ENCODE measurements around the gene RPS10. TPM values are rescaled to one million over a fixed set of nuclear protein-coding genes. Genes with fewer than 3 reads are reported as not detected.

RPS10 gene
- polyA plus RNA-seq, 3 donors from 2014 or later: 683 to 2,037 (median 891) TPM

GRCh38 chr6:34393966-34394305, 31.9 kb downstream of the RPS10 start:
- Mint-ChIP-seq H3K27me3 (ENCODE audit: low read depth in 3 of 3) (peaks cover 0 to 3% (median 2%) of the 10 kb centered on the region in 3 donors), H3K4me3 (peak overlapping the region in 2 of 5 donors; percentile 61 to 84), H3K9me3 (peaks cover 0 to 7% (median 0%) of the 10 kb centered on the region in 6 donors), H3K4me1 (peaks cover 13 to 17% of the 10 kb centered on the region in 2 donors), H3K27ac (peak overlapping the region in 5 of 6 donors; percentile 48 to 92 (median 61)), H3K36me3 (no peaks in the 10 kb centered on the region)
- no peak for DNase-seq

GRCh38 chr6:34393191-34393965, 32.5 kb downstream of the RPS10 start:
- Mint-ChIP-seq H3K4me3 (peak overlapping the region in 2 of 5 donors; percentile 61 to 96), H3K27me3 (ENCODE audit: low read depth in 3 of 3) (peaks cover 0 to 3% (median 2%) of the 10 kb centered on the region in 3 donors), H3K4me1 (peaks cover 13 to 17% of the 10 kb centered on the region in 2 donors), H3K36me3 (no peaks in the 10 kb centered on the region), H3K27ac (peak overlapping the region; percentile 85 to 96 (median 92)), H3K9me3 (peaks cover 0 to 7% (median 0%) of the 10 kb centered on the region in 6 donors)
- no peak for DNase-seq

- Mint-ChIP-seq H3K36me3 (no peaks in the 10 kb centered on the region), H3K4me1 (peaks cover 13 to 17% of the 10 kb centered on the region in 2 donors), H3K4me3 (peak within 1 kb of the TSS in 2 of 5 donors; percentile 61 to 96), H3K27me3 (ENCODE audit: low read depth in 3 of 3) (peaks cover 0 to 3% (median 2%) of the 10 kb centered on the region in 3 donors), H3K27ac (peak within 1 kb of the TSS; percentile 85 to 96 (median 92)), H3K9me3 (peaks cover 0 to 7% (median 0%) of the 10 kb centered on the region in 6 donors)
- DNase-seq: peak; percentile 95 to 96 (median 95)
These were observed 33.2 kb downstream of the RPS10 start, which contains the start of gene NUDT3 for GRCh38 chr6:34392497-34393190. Gene NUDT3 (minus strand): TSS chr6:34392669. CDS start chr6:34392362, 307 bp downstream.

GRCh38 chr6:34391786-34392496, 33.9 kb downstream of the RPS10 start:
- Mint-ChIP-seq H3K36me3 (no peaks in the 10 kb centered on the region), H3K27me3 (ENCODE audit: low read depth in 3 of 3) (peaks cover 0 to 3% (median 2%) of the 10 kb centered on the region in 3 donors), H3K4me1 (peaks cover 13 to 17% of the 10 kb centered on the region in 2 donors), H3K9me3 (peaks cover 0 to 7% (median 0%) of the 10 kb centered on the region in 6 donors), H3K4me3 (no peak overlapping the region), H3K27ac (peak overlapping the region in 1 of 6 donors; percentile 46)
- peak; percentile 48 for DNase-seq

GRCh38 chr6:34391473-34391785, 34.4 kb downstream of the RPS10 start:
- Mint-ChIP-seq H3K9me3 (peaks cover 0 to 5% (median 0%) of the 10 kb centered on the region in 6 donors), H3K4me3 (no peak overlapping the region), H3K27ac (no peak overlapping the region), H3K36me3 (no peaks in the 10 kb centered on the region), H3K4me1 (peaks cover 13 to 19% of the 10 kb centered on the region in 2 donors), H3K27me3 (ENCODE audit: low read depth in 3 of 3) (peaks cover 0 to 2% (median 1%) of the 10 kb centered on the region in 3 donors)
- DNase-seq: no peak

GRCh38 chr6:34390531-34391472, 35.1 kb downstream of the RPS10 start:
- DNase-seq: no peak
- Mint-ChIP-seq H3K9me3 (no peaks in the 10 kb centered on the region), H3K36me3 (no peaks in the 10 kb centered on the region), H3K27me3 (ENCODE audit: low read depth in 3 of 3) (peaks cover 0 to 2% (median 0%) of the 10 kb centered on the region in 3 donors), H3K27ac (no peak overlapping the region), H3K4me1 (peaks cover 16 to 23% of the 10 kb centered on the region in 2 donors), H3K4me3 (no peak overlapping the region)

- H3K36me3 Mint-ChIP-seq: no peaks in the 10 kb centered on the region
- DNase-seq: no peak
- no peaks in the 10 kb centered on the region for H3K9me3 Mint-ChIP-seq
- no peak overlapping the region for H3K4me3 Mint-ChIP-seq
- peaks cover 16 to 23% of the 10 kb centered on the region in 2 donors for H3K4me1 Mint-ChIP-seq
- peaks cover 0 to 2% (median 0%) of the 10 kb centered on the region in 3 donors for H3K27me3 Mint-ChIP-seq (ENCODE audit: low read depth in 3 of 3)
- H3K27ac Mint-ChIP-seq: no peak overlapping the region
These were observed 36.8 kb downstream of the RPS10 start for GRCh38 chr6:34389034-34389433.

GRCh38 chr6:34388421-34388820, 37.4 kb downstream of the RPS10 start:
- Mint-ChIP-seq H3K27ac (no peak overlapping the region), H3K4me1 (peaks cover 15 to 20% of the 10 kb centered on the region in 2 donors), H3K9me3 (no peaks in the 10 kb centered on the region), H3K4me3 (no peak overlapping the region), H3K27me3 (ENCODE audit: low read depth in 3 of 3) (peaks cover 0 to 2% (median 0%) of the 10 kb centered on the region in 3 donors), H3K36me3 (peaks cover 0 to 3% (median 0%) of the 10 kb centered on the region in 3 donors)
- DNase-seq: no peak

- H3K36me3 Mint-ChIP-seq: peaks cover 0 to 3% (median 0%) of the 10 kb centered on the region in 3 donors
- no peak overlapping the region for H3K4me3 Mint-ChIP-seq
- no peak for DNase-seq
- peaks cover 7 to 13% of the 10 kb centered on the region in 2 donors for H3K4me1 Mint-ChIP-seq
- peak overlapping the region in 1 of 6 donors; percentile 20 for H3K27ac Mint-ChIP-seq
- no peaks in the 10 kb centered on the region for H3K27me3 Mint-ChIP-seq (ENCODE audit: low read depth in 3 of 3)
- no peaks in the 10 kb centered on the region for H3K9me3 Mint-ChIP-seq
These were observed 39.3 kb downstream of the RPS10 start for GRCh38 chr6:34386316-34387137.

- H3K36me3 Mint-ChIP-seq: peaks cover 0 to 3% (median 0%) of the 10 kb centered on the region in 3 donors
- DNase-seq: no peak
- H3K4me3 Mint-ChIP-seq: no peak overlapping the region
- no peak overlapping the region for H3K27ac Mint-ChIP-seq
- H3K9me3 Mint-ChIP-seq: no peaks in the 10 kb centered on the region
- peaks cover 7 to 20% of the 10 kb centered on the region in 2 donors for H3K4me1 Mint-ChIP-seq
- H3K27me3 Mint-ChIP-seq (ENCODE audit: low read depth in 3 of 3): peaks cover 0 to 2% (median 0%) of the 10 kb centered on the region in 3 donors
These were observed 40.1 kb downstream of the RPS10 start for GRCh38 chr6:34385793-34386195.

- no peak overlapping the region for H3K4me3 Mint-ChIP-seq
- DNase-seq: no peak
- H3K27ac Mint-ChIP-seq: no peak overlapping the region
- peaks cover 0 to 3% (median 0%) of the 10 kb centered on the region in 3 donors for H3K36me3 Mint-ChIP-seq
- peaks cover 0 to 2% (median 0%) of the 10 kb centered on the region in 3 donors for H3K27me3 Mint-ChIP-seq (ENCODE audit: low read depth in 3 of 3)
- H3K4me1 Mint-ChIP-seq: peaks cover 7 to 24% of the 10 kb centered on the region in 2 donors
- H3K9me3 Mint-ChIP-seq: no peaks in the 10 kb centered on the region
These were observed 41.3 kb downstream of the RPS10 start for GRCh38 chr6:34384321-34385153.
